A673 (cell line): Measurements from ENCODE around the gene RASSF3. TPM values are rescaled to one million over a fixed set of nuclear protein-coding genes. Genes with fewer than 3 reads are reported as not detected.

Experiments
- BruUV-seq: library from RNA; stranded (reverse); fragments of 400-500 nt; replicated peaks from 2 replicates; lab custom pipeline; 2021; lab: Mats Ljungman, UMichigan
- CTCF ChIA-PET: fragments of 300-600 bp; sonication (Branson Sonifier 250); formaldehyde crosslinking; loops from one replicate; lab custom pipeline; 2022; ENCODE audit warnings: antibody characterized with exemption; lab: Charles Lee
- POLR2A ChIA-PET: fragments of 300-600 bp; sonication (Branson Sonifier 250); formaldehyde crosslinking; loops from one replicate; lab custom pipeline; 2022; ENCODE audit warnings: antibody characterized with exemption; ENCODE audit not compliant: low non-redundant PET; lab: Charles Lee
- DNase-seq: peaks from one replicate; pipeline ENCODE4 v3.0.0-alpha.2; 2015; ENCODE audit warnings: low spot score
- H3K27ac ChIP-seq: fragments of 200-600 bp; sonication (generic); 2 replicates; pipeline ENCODE4 v1.5.1; 2016; ENCODE audit warnings: mixed run types, low read depth, mild to moderate bottlenecking, mixed read lengths, antibody characterized with exemption, low read length; ENCODE audit not compliant: poor library complexity, severe bottlenecking
- H3K27me3 ChIP-seq: fragments of 200-600 bp; sonication (generic); replicated peaks from 2 replicates; pipeline ENCODE4 v1.6.1; 2017; ENCODE audit warnings: mixed run types, low read depth, mild to moderate bottlenecking, mixed read lengths, antibody characterized with exemption, low read length; ENCODE audit not compliant: insufficient read depth, poor library complexity
- H3K36me3 ChIP-seq: fragments of 200-600 bp; sonication (generic); 2 replicates; pipeline ENCODE4 v1.6.1; 2016; ENCODE audit warnings: mixed run types, mild to moderate bottlenecking, mixed read lengths, antibody characterized with exemption, low read length; ENCODE audit not compliant: insufficient read depth, poor library complexity, severe bottlenecking
- H3K4me1 ChIP-seq: fragments of 200-600 bp; sonication (generic); 2 replicates; pipeline ENCODE4 v1.6.1; 2017; ENCODE audit warnings: mixed run types, mild to moderate bottlenecking, mixed read lengths, antibody characterized with exemption, low read length; ENCODE audit not compliant: insufficient read depth, poor library complexity, severe bottlenecking
- H3K4me3 ChIP-seq: fragments of 200-600 bp; sonication (generic); 2 replicates; pipeline ENCODE4 v1.5.1; 2016; ENCODE audit warnings: low read depth, mixed run types, mild to moderate bottlenecking, mixed read lengths, low read length; ENCODE audit not compliant: poor library complexity, severe bottlenecking
- H3K9me3 ChIP-seq: fragments of 200-600 bp; sonication (generic); 2 replicates; pipeline ENCODE4 v1.6.1; 2016; ENCODE audit warnings: mixed run types, low read depth, mild to moderate bottlenecking, mixed read lengths, antibody characterized with exemption, low read length; ENCODE audit not compliant: poor library complexity, severe bottlenecking
- EZH2 ChIP-seq: fragments of 200-600 bp; sonication (generic); IDR thresholded peaks from 2 replicates; pipeline ENCODE4 v1.6.1; 2017; ENCODE audit warnings: borderline replicate concordance, low read depth, mild to moderate bottlenecking, mixed read lengths, antibody characterized with exemption, low read length; ENCODE audit not compliant: poor library complexity, severe bottlenecking
- intact Hi-C: fragments of 100-400 bp; cut with micrococcal nuclease; formaldehyde crosslinking; loops from one replicate; pipeline ENCODE4 v1.10.0; 2022; ENCODE audit not compliant: unreplicated experiment
- total RNA-seq: library from RNA; stranded (reverse); gene quantifications from 2 replicates; pipeline ENCODE4 v1.2.3, GENCODE V29; 2021
- TF ChIP-seq, protein P1 (sequence below): fragments of 300-800, 200-600 bp; sonication (generic); conservative IDR thresholded peaks from 2 replicates; pipeline ENCODE4 v1.5.1; 2017; ENCODE audit warnings: low read depth, mild to moderate bottlenecking, antibody characterized with exemption, low read length, moderate library complexity, mixed read lengths

RASSF3 gene
- total RNA-seq, 1 experiment from 2014 or later: 38.2 TPM

DNA sequence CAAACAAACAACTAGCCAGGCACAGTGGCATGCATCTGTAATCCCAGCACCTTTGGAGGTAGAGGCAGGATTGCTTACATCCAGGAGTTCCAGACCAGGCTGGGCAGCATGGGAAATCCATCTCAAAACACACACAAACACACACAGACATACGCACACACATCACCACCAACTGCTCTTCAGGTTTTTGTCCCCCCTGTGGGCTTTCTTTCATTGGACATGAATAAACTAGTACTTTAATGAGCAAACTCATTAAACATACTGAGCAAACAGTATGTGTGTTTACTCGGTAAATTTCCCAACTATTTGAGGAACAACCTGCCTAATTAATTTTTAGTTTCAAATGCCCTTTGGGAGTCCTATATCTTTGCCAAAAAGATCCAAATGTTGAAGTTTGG lies 10.1 kb upstream of the RASSF3 start:
- BruUV-seq: no TSS peak
- intact Hi-C loops: no loop called here
- no peak overlapping the region for H3K27ac ChIP-seq
- no peaks in the 10 kb centered on the region for H3K27me3 ChIP-seq
- H3K4me1 ChIP-seq: no peaks in the 10 kb centered on the region
- no peak for DNase-seq
- TF ChIP-seq, protein P1, sequence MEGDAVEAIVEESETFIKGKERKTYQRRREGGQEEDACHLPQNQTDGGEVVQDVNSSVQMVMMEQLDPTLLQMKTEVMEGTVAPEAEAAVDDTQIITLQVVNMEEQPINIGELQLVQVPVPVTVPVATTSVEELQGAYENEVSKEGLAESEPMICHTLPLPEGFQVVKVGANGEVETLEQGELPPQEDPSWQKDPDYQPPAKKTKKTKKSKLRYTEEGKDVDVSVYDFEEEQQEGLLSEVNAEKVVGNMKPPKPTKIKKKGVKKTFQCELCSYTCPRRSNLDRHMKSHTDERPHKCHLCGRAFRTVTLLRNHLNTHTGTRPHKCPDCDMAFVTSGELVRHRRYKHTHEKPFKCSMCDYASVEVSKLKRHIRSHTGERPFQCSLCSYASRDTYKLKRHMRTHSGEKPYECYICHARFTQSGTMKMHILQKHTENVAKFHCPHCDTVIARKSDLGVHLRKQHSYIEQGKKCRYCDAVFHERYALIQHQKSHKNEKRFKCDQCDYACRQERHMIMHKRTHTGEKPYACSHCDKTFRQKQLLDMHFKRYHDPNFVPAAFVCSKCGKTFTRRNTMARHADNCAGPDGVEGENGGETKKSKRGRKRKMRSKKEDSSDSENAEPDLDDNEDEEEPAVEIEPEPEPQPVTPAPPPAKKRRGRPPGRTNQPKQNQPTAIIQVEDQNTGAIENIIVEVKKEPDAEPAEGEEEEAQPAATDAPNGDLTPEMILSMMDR: no peak
- TF ChIP-seq EZH2: no peak
- no peaks in the 10 kb centered on the region for H3K36me3 ChIP-seq
- H3K9me3 ChIP-seq: no peaks in the 10 kb centered on the region
- no peak overlapping the region for H3K4me3 ChIP-seq
- POLR2A ChIA-PET: no interaction called here
- CTCF ChIA-PET: no interaction called here

GRCh38 chr12:64603183-64603841 lies 7.0 kb upstream of the RASSF3 start:
- Histone ChIP-seq H3K4me3 (no peak overlapping the region), H3K27ac (no peak overlapping the region), H3K27me3 (no peaks in the 10 kb centered on the region), H3K4me1 (no peaks in the 10 kb centered on the region), H3K9me3 (no peaks in the 10 kb centered on the region), H3K36me3 (no peaks in the 10 kb centered on the region)
- no TSS peak for BruUV-seq
- no peak for DNase-seq
- POLR2A ChIA-PET: no interaction called here
- intact Hi-C loops: no loop called here
- no peak for TF ChIP-seq EZH2
- TF ChIP-seq, protein P1: no peak
- CTCF ChIA-PET: interaction anchor here (0.7 kb wide), 1 partner anchor 94 kb away, joined by 5 read pairs; no protein-coding TSS in a partner anchor

GRCh38 chr12:64608901-64609535 lies 1.3 kb upstream of the RASSF3 start:
- TF ChIP-seq, protein P1: 0 out of 2 replicates have a peak, but pooled peaks have one; percentile 16
- TF ChIP-seq EZH2: no peak
- intact Hi-C loops: loop anchor here (5.0 kb wide), 1 partner anchor 88 kb away; no protein-coding TSS in a partner anchor
- Histone ChIP-seq H3K9me3 (no peaks in the 10 kb centered on the region), H3K27ac (peak overlapping the region; percentile 88), H3K36me3 (no peaks in the 10 kb centered on the region), H3K4me1 (peaks cover 4% of the 10 kb centered on the region), H3K27me3 (no peaks in the 10 kb centered on the region), H3K4me3 (peak overlapping the region; percentile 97)
- no TSS peak for BruUV-seq
- peak; percentile 55 for DNase-seq
- POLR2A ChIA-PET: no interaction called here
- CTCF ChIA-PET: interaction anchor here (1.0 kb wide), 1 partner anchor 59 kb away, joined by 4 read pairs; no protein-coding TSS in a partner anchor
